Fibroblast of lung (primary cell): ENCODE measurements around the gene ZDHHC6.

Experiments used
- EZH2 ChIP-seq: IDR thresholded peaks from 2 replicates; pipeline ENCODE4 v1.5.1; 2012; ENCODE audit warnings: low read length, control low read depth, mild to moderate bottlenecking; ENCODE audit errors: missing control alignments
- TF ChIP-seq, protein P1 (sequence below), 2 donors: IDR thresholded peaks in 1 of 2; conservative IDR thresholded peaks in 1 of 2; 1 replicate in 1 of 2; 2 replicates in 1 of 2; pipeline ENCODE4 v1.5.1; 2011 to 2012; ENCODE audit warnings: low read length in 2 of 2, control low read depth in 1 of 2, inconsistent platforms in 1 of 2, low read depth in 1 of 2, mild to moderate bottlenecking in 1 of 2

DNA sequence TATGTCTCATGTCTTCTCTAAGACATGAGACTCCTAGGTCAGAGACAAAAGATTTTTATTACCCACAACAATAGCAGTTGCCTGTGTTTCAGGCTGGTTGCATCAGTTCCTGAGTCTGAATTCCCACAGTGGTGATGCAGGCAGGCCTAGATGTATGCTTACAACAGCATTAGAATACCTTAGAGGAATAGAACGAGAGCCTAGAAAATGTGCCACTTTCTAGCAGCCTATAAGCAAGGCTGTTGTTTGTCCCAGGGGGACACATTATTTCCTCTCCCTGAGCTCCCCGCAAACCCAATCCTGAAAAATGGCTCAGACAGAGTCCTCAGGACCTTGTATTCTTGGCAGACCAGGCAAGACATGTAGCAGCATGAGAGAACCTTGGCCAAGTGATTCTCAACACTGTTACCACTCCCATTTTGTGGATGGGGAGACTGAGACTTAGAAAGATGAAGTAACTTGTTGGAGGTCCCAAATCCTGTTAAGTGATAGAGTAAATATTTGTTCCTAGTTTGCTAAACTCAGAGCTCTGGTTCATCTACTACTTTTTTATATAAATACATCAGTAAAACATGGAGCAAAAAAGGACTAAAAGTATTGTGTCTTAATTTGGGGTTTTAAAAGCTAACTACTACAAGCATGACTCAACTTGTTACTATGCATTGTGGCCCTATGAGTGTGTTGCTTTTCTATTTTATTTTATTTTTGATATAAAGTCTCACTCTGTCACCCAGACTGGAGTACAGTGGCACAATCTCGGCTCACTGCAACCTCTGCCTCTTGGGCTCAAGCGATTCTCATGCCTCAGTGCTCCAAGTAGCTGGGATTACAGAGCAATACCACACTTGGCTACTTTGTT, 14.5 kb upstream of the ZDHHC6 start:
- TF ChIP-seq, protein P1, sequence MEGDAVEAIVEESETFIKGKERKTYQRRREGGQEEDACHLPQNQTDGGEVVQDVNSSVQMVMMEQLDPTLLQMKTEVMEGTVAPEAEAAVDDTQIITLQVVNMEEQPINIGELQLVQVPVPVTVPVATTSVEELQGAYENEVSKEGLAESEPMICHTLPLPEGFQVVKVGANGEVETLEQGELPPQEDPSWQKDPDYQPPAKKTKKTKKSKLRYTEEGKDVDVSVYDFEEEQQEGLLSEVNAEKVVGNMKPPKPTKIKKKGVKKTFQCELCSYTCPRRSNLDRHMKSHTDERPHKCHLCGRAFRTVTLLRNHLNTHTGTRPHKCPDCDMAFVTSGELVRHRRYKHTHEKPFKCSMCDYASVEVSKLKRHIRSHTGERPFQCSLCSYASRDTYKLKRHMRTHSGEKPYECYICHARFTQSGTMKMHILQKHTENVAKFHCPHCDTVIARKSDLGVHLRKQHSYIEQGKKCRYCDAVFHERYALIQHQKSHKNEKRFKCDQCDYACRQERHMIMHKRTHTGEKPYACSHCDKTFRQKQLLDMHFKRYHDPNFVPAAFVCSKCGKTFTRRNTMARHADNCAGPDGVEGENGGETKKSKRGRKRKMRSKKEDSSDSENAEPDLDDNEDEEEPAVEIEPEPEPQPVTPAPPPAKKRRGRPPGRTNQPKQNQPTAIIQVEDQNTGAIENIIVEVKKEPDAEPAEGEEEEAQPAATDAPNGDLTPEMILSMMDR (conservative IDR thresholded peaks at IDR 0.05 in 1 of 2, IDR thresholded peaks at IDR 0.05 in 1 of 2; ENCODE audit: low read depth in 1 of 2, low read length in 2 of 2): no peak
- no peak for TF ChIP-seq EZH2
